HG03565 (cell line): ENCODE results near the gene TEX36.
"Not testable (repeated sequence)": the region's sequence is repeated elsewhere in the genome, so short reads cannot be mapped to it uniquely, and the experiment has no call there.

Experiments
- ATAC-seq: cut with Tn5 transposase; IDR thresholded peaks from one replicate; pipeline ENCODE4 v1.9.1; 2021; ENCODE audit warnings: mild to moderate bottlenecking, moderate library complexity; ENCODE audit not compliant: unreplicated experiment

The TEX36 gene

GRCh38 chr10:125692601-125693523, 9.9 kb upstream of the TEX36 start:
- ATAC-seq = no peak

GRCh38 chr10:125692196-125692595, 9.2 kb upstream of the TEX36 start:
- no peak for ATAC-seq

GRCh38 chr10:125691160-125691981, 8.4 kb upstream of the TEX36 start:
- no peak for ATAC-seq

- ATAC-seq = no peak
These were observed 7.1 kb upstream of the TEX36 start for GRCh38 chr10:125689955-125690569.

- ATAC-seq = no peak
These were observed 4.7 kb upstream of the TEX36 start for GRCh38 chr10:125687507-125688185.

- ATAC-seq = no peak
These were observed 1.6 kb upstream of the TEX36 start for GRCh38 chr10:125684581-125684980.

GRCh38 chr10:125683821-125684220, 858 bp upstream of the TEX36 start:
- no peak for ATAC-seq

- no peak for ATAC-seq
These were observed 3.5 kb downstream of the TEX36 start for GRCh38 chr10:125679436-125679835.

GRCh38 chr10:125672884-125673283, 10.1 kb downstream of the TEX36 start:
- no peak for ATAC-seq

- no peak for ATAC-seq
These were observed 20.4 kb downstream of the TEX36 start for GRCh38 chr10:125662584-125662983.

- no peak for ATAC-seq
These were observed 20.9 kb downstream of the TEX36 start for GRCh38 chr10:125661941-125662515.

GRCh38 chr10:125661431-125661940, 21.5 kb downstream of the TEX36 start:
- no peak for ATAC-seq

GRCh38 chr10:125659071-125659470, 23.9 kb downstream of the TEX36 start:
- ATAC-seq = no peak

- no peak for ATAC-seq
These were observed 26.4 kb downstream of the TEX36 start for GRCh38 chr10:125656523-125656922.

- not testable (repeated sequence) for ATAC-seq
These were observed 29.9 kb downstream of the TEX36 start for GRCh38 chr10:125653113-125653512.

- no peak for ATAC-seq
These were observed 36.7 kb downstream of the TEX36 start for GRCh38 chr10:125646311-125646710.

GRCh38 chr10:125641398-125641797, 41.6 kb downstream of the TEX36 start:
- no peak for ATAC-seq

- ATAC-seq = no peak
These were observed 42.3 kb downstream of the TEX36 start for GRCh38 chr10:125640653-125641052.

GRCh38 chr10:125639846-125640245, 43.1 kb downstream of the TEX36 start:
- no peak for ATAC-seq

GRCh38 chr10:125638555-125638954, 44.4 kb downstream of the TEX36 start:
- ATAC-seq = no peak
